Thyroid gland (tissue), 4 donors: ENCODE results near the gene ADAMTS9.

ENCODE experiments used
- CTCF ChIP-seq, 6 experiments: fragments of 200-600 bp in 3 of 6; fragments of 450-650 bp in 3 of 6; sonication (generic) in 3 of 6; IDR thresholded peaks; one replicate each; pipeline ENCODE4 v1.5.1; 2016 to 2019; ENCODE audit warnings: antibody characterized with exemption in 6 of 6, mild to moderate bottlenecking in 2 of 6, inconsistent platforms in 1 of 6, moderate library complexity in 1 of 6
- POLR2A ChIP-seq, 2 donors: fragments of 450-650 bp; IDR thresholded peaks; one replicate each; pipeline ENCODE4 v1.6.1; 2017; ENCODE audit warnings: antibody characterized with exemption in 2 of 2, mild to moderate bottlenecking in 2 of 2, moderate library complexity in 1 of 2

DNA sequence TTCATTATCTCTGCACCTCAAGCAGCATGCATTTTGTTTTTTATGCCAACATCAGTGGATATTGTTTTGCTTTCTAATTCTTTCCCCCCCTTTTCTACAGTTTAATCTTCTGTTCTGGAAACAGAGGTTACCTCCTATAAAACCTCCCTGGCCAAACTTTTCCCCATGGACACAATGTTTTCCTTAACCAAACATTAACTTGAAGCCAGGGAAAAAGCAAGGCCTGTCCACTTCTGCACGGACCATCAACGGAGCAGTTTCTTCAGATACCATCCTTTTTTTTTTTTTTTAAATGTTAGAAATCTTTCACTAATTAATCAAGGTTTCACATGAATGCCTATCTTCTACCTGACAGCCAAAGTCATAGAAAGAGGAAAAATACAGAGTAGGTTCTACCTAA is 127.0 kb downstream of the ADAMTS9 start:
- TF ChIP-seq POLR2A (IDR thresholded peaks at IDR 0.05) (no peak), CTCF (IDR thresholded peaks at IDR 0.05) (no peak)
